NCI-H2227 (cell line): ENCODE results near the gene MAPKAPK2.
A peak's percentile ranks its signal among the peaks of the same experiment; 100 is the strongest.

Source experiments
- DNase-seq: peaks from one replicate; lab custom pipeline; 2025; ENCODE audit not compliant: unreplicated experiment; lab: John Stamatoyannopoulos, UW

The MAPKAPK2 gene

GRCh38 chr1:206660136-206660535 is 24.6 kb upstream of the MAPKAPK2 start:
- no peak for DNase-seq

- DNase-seq = no peak
Measured at GRCh38 chr1:206661161-206661820, 23.4 kb upstream of the MAPKAPK2 start.

- DNase-seq = no peak
Measured at GRCh38 chr1:206662396-206663092, 22.2 kb upstream of the MAPKAPK2 start.

- no peak for DNase-seq
Measured at GRCh38 chr1:206663362-206663761, 21.3 kb upstream of the MAPKAPK2 start.

- DNase-seq = peak; percentile 83
Measured at GRCh38 chr1:206663832-206664652, 20.7 kb upstream of the MAPKAPK2 start.

- no peak for DNase-seq
Measured at GRCh38 chr1:206664740-206665139, 20.0 kb upstream of the MAPKAPK2 start.

- DNase-seq = no peak
Measured at GRCh38 chr1:206666031-206666561, 18.6 kb upstream of the MAPKAPK2 start.

- DNase-seq = no peak
Measured at GRCh38 chr1:206666954-206667665, 17.6 kb upstream of the MAPKAPK2 start.

- no peak for DNase-seq
Measured at GRCh38 chr1:206668351-206668750, 16.4 kb upstream of the MAPKAPK2 start.

- DNase-seq = no peak
Measured at GRCh38 chr1:206668874-206669410, 15.8 kb upstream of the MAPKAPK2 start.

- DNase-seq = no peak
Measured at GRCh38 chr1:206672011-206672688, 12.6 kb upstream of the MAPKAPK2 start.

GRCh38 chr1:206672844-206673758 is 11.6 kb upstream of the MAPKAPK2 start:
- peak; percentile 39 for DNase-seq

- DNase-seq = no peak
Measured at GRCh38 chr1:206674236-206674635, 10.5 kb upstream of the MAPKAPK2 start.

- no peak for DNase-seq
Measured at GRCh38 chr1:206674745-206675175, 9.9 kb upstream of the MAPKAPK2 start.

- DNase-seq = no peak
Measured at GRCh38 chr1:206676499-206676898, 8.2 kb upstream of the MAPKAPK2 start.

- no peak for DNase-seq
Measured at GRCh38 chr1:206678490-206678889, 6.2 kb upstream of the MAPKAPK2 start.

- no peak for DNase-seq
Measured at GRCh38 chr1:206679738-206680211, 4.9 kb upstream of the MAPKAPK2 start.

- DNase-seq = no peak
Measured at GRCh38 chr1:206680279-206680678, 4.4 kb upstream of the MAPKAPK2 start.

GRCh38 chr1:206681359-206681758 is 3.3 kb upstream of the MAPKAPK2 start:
- no peak for DNase-seq
